ENCODE data around the gene OBSL1.

Gene OBSL1

DNA sequence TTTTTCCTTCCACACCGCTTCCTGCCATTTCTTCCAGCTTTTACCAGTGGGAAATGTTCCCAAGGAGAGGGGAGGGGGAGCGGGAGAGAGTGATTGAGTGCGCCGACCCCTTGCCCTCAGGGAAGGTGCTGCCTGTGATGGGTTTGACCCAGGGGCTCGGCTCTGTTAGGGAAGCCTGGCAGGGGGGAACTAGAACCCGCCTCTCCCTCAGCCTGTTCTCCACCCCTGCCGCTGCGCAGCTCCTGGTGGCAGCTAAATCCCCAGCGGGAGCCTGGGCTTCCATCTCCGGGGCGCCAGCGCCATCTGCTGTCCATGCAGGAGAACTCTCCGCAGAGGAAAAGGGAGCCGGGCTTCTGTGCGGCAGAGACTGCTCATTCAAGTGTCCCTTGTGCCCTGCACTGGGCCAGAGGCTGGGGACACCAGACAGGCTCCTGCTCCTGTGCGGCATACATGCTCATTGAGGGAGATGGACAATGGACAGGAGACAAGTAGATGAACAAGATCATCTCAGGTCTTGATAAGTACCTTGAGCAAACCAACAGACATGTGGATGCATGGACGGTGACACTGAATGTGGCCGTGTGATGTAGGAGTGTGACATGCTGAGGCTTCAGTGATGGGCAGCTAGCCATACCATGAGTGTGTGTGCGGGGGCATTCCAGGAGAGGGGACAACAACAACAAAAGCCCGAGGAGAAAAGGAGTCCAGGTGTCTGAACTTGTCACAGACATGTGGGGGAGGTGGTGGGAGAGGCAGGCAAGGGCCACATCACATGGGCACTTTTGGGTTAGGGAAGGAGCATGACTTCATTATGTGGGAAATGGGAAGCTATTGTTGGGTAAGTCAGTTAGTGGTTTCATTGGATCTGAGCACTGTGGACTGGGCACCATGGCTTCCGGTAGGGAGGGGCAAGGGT lies 41.0 kb downstream of the OBSL1 start:
- DNase-seq, result peak; percentile 96

DNA sequence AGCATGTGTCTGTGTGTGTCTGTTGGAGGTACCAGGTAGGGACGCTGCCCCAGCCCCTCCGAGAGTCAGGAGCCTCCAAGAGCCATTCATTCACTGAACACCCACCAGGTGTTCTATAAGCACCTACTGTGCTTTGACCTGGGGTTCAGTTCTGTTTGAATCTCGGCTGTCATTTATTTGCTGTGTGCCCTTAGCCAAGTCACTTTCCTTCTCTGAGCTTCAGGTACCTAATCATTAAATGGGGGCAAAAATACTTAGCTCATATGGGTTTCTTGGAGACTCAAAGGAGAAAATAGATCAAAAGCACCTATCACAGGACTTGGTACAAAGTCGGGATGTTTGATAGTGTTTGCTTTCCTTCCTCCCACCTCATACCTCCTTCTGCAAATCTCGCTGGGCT lies 43.9 kb downstream of the OBSL1 start:
- DNase-seq, result no peak

DNA sequence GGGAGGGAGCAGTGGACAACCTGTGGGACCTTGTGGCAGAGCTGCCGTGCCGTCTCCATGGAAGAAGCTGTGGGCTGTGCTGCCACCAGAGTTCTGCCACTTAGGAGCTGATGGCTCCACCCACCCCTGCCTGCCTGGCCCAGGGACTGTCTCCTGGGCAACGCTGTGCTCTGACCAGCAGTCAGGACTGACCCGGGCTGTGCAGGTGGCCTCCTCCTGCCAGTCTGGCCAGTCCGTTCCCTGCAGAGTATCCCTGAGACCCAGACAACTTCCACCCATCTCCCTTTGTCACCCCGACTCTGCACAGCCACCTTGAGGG lies 44.3 kb downstream of the OBSL1 start:
- DNase-seq, result no peak

DNA sequence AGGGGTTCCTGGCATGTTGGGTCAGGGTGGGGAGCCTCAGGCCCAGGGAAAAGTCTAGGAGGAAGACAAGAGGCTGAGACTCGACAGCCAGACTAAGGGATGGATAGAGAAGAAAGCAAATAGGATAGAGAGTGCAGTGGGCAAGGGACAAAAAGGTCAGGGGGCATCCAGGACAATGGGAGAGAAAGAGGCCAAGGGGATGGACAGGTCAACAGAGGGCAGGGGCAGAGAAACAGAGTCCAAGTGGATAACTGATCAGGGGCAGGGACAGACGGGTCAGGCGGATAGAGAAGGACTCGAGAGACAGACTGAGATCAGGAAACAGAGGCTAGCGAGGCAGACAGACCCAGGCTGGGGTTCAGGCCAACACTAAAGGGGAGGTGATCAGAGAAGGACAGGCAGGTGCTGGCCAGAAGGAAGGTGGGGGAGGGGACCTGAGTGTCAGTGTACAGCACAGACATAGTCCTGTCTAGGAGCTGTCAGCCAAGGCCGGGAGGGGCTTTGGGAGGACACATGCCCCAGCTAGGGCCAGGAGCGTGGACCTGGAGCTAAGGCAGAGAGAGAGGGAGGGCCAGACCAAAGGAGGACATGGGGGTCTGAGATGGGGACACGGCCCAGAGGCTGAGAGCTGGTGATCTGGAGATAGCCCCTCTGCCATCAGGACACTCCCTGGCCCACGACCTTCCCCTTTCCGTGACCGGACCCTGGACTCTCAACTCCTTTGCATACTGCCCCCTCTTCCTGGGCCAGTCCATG lies 44.8 kb downstream of the OBSL1 start:
- DNase-seq, result peak; percentile 52

DNA sequence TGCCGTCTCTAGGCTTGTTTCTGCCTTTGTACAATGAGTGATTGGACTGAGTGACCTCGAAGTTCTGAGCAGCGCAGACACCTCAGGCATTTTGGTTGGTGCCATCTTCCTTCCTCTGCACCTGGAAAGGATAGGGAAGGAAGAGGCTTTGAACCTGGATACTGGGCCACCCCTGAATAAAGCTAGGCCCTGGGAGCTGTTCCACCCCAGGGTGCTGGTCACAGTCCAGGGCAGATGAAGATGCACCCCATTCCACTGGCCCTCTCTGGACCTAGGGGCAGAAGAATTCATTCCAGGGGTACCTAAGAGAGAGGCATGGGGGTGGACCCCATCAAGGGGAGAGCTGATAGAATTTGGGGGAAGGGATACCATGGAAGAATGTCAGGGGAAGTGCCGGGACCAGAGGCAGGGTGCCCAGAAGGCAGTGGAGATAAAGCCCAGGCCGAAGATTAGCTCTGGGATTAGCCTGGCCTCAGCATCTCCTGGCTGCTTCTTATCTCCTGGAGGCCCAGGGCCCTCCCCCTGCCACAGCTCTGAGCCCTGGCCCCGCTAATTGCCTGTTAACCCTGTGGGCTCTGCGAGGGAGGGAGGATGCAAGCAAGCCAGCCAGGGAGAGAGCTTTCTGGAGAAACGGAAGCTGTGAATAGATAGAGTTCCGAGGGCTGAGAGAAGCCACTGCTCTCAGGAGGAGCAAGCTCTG lies 45.7 kb downstream of the OBSL1 start:
- peak; percentile 99 for DNase-seq

DNA sequence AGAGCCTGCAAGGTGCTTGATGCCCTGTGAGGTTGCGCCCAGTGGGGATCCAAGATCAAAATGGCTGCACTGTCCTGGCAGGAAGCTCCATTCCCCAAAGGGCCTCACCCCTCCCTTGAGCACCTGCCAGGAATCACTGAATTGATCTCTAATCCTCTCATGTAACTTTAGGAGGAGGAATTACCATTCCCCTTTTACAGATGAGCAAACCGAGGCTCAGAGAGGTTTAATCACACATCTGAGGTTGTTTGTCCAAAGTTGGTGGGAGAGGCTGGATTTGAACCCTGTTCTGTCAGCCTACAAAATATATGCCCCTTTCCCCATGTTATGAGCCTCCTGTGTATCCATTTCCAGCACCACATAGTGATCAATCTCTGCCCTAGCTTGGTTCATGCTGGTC lies 46.5 kb downstream of the OBSL1 start:
- no peak for DNase-seq

DNA sequence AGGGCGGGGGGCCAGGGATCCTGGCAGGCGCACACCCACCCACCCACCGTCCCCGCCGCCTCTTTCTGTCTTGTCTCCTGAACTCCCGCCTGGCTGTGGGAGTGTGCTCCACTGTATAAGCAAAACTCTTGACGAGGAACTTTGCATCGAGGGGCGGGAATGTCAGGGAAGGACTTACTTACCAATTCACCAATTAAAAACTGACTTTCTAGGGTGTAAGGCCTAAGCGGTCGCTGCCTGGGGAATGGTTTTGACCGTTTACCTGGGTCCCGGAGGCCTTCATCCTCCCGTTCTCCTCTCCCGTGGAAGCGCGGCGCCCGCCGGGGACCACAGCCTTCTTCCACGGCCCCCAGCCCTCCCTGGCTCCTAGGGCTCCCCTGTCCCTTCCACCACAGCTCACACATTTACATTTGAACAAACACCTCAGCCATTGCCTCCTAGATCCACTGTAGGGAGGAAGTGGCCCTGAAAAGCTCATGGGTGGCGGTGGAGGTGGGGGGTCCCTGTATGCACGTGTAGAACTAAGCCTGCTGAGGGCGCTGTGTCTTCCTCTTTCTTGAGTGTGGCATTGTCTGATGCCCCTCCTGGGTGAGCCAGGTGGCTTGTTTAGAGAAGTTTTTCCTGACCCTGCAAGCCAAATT lies 48.2 kb downstream of the OBSL1 start:
- DNase-seq, result peak; percentile 51

DNA sequence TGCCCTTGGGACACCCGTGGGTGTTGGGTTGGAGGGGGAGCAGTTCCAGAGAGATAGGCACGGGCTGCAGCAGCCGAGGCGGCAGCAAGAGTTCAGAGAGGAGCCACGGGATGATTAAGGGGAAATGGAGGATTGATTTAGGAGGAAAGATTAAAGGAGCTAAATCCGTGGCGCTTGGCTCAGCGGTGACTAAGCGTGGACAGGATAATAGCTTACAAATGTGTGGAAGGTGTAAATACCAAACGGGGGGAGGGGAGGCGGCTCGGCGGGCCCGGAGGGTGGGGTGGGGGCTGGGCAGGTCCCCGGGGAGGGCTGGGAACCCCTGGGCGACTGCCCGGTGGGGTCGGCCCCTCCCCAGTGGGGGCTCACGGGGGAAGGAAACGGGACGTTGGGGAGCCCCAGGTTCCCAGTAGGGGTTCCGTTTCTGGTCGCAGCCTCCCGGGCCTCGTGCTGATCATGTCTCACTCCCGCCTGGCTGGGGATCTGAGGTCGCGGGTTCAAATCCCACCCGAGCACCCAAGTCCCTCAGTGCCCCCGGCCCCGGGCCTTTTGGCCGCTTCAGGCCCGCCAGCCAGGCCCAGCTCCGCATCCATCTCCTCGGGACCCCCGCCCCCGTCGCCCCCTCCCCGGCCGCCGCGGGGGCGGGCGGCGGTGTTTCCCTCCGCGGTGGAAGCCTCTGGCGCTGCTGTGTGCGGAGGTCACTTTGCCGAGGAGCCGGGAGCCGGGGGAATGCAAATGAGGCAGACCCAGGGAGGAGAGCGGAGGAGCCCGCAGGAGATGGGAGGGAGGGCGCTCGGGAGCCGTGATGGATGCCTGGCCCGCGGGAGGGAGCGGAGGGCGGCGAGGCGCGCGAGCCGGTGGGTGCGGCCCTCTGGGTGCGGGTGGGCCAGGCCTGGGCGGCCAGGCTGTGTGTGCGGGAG lies 49.0 kb downstream of the OBSL1 start:
- peak; percentile 96 for DNase-seq

DNA sequence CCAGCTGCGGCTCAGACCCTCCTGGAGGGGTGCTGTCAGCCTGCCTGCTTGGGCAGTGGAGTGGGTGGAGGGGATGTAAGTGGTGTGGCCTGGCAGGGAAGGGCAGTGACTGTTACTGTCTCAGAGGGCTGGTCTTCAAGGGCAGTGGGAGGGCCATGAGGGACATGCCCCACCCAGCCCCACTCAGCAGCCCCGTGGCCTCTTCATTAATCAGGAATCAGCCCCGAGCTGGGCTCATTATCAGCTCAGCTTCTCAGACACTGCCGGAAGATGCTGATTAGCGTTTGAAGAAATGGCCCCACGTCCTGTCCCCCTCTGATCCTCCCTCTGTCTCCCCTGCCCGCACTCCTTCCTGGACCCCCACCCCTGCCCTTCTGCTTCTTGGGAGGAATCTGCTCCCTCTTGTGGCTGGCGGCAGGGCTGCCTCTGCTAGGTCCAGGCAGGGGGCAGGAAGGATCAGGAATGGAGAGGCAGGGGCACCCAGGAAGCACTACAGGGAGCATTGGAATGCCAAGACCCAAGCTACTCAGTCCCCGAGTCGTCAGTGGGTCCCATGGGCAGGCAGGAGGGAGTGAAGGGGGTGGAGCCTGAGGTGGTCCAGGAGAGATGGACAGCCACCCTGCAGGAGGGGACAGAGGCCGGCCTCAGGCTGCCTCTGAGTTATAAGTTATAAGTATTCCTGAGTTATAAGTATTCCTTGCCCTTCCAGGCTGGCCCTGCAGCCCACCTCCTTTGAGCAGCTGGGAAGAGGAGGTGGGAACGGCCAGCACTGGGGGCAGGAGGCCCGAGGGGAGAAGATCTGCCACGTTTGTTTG lies 50.1 kb downstream of the OBSL1 start:
- DNase-seq, result peak; percentile 99

DNA sequence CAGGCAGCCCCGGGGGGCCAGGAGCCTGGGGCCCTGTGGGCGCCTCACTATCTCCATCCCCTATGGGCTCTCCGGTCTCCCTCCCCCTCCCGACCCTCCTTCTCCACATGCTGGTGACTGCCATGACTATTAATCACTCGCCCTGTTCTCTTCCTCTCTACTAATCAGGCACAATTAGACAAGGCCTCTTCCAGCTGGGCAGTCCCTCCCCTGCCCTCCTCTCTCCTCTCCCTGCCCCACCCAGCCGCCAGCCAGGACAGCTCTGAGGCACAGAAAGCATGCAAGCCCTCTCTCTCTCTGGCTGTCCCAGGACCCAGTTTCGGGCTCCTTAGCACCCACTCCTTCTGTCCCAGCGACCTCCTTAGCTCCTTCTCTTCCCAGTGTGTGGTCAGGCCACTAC lies 51.3 kb downstream of the OBSL1 start:
- DNase-seq, result peak; percentile 92

DNA sequence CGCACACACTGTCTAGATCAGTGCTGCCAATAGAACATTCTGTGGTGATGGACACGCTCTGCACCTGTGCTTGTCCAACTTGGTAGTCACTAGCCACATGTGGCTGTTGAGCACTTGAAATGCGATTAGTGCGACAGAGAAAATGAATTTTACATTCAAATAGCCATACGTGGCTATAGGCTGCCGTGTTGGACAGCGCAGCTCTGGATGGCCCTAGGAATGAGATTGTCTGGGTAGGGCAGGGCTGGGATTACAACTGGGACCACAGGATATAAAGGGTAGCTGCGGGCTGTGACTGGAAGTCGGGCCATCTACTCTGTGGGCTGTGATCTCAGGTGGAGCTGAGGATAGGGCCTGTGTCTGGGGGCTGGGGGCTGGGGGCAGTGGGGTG lies 51.8 kb downstream of the OBSL1 start:
- peak; percentile 59 for DNase-seq

DNA sequence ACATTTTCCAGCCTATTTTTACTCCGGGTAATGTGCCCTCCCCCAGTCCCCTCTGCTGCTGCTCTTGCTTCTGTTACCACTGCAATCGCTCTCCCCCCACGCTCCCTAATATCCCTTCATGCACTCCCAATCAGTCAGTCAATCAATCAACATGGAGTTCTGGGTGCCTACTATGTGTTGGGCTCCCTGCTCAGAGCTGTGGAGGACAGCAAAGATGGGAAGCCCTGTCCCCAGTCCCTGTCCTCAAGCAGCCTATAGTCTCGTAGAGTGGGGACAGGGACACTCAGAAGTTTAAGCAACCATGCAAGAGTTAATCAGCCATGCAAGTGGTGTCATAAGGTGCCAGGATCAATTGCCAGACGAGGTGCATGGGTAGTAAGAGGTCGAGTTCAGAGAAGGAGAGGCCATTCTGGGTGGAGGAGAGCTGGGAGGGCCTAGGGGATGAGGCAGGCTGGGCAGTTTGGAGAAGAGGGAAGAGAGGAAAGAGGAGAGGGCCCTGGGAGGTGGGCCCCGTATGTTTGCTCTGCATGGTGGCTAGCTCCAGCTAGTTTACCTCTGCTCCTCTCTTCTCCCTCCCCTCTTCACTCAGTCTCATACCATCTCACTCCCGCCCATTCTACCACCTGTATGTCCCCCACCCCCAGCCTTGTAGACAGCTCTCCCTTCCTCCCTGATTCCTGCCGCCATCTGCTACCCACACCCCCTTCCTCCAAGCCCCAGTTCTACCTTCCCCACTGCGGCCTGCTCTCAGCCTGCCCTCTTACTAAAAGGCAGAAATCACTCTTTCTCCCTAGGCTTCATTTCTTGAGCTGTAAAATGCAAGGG lies 53.2 kb downstream of the OBSL1 start:
- DNase-seq, result peak; percentile 93

DNA sequence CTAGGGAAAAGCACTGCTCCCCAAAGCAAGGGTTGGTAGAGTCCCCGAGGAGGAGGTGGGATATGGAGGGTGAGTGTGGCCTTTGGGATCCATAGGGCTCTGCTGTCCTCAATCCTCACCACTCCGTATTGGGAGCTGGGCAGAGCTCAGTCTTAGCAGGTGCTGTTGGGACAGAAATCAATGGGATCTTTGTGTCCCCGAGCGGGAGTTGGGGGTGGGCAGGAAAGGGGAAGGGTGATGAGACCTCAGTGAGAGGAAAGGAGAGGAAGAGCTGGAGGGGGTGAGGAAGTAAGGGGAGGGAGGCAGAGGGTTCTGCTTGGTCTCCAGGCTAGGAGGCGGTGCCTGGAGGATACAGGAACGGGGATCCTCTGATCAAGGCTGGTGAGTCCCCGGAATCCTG lies 54.5 kb downstream of the OBSL1 start:
- DNase-seq, result no peak

DNA sequence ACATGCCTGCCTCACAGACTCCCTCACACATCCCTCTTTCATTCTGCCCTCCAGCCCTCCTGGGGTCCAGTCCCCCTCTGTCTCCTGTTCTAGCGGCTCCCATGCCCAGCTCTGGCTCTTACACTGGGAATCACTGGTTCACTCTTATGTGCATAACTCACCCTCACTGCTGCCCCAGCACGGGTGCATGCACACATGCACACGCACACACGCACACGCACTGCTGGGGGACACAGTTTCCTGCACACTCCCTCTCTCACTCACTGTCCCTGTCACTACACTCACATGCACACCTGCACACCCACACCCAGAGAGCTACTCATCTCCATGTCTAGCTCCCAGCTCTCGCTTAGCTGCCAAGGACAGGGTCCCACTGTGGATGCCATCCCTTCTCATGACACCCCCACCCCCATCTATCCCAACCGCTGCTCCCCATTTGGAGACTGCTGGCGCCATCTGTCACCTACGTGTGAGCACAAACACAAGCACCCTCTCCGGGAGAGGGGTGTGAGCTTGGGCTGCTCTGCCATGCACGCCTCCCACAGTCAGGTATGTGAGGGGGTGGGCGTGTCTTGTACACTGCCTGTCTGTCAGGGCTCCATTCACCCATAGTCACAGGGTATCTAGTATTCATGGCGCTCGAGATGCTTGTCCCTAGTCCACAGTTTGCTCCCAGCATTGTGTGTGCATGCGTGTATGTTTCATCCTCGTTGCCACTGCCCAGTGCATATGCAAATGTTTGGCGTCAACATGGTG lies 55.3 kb downstream of the OBSL1 start:
- DNase-seq, result peak; percentile 39

DNA sequence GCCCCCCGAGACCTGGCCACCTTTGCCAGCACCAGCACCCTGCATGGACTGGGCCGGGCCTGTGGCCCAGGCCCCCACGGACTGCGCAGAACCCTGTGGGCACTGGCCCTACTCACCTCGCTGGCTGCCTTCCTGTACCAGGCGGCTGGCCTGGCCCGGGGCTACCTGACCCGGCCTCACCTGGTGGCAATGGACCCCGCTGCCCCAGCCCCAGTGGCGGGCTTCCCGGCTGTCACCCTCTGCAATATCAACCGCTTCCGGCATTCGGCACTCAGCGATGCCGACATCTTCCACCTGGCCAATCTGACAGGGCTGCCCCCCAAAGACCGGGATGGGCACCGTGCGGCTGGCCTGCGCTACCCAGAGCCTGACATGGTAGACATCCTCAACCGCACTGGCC lies 56.5 kb downstream of the OBSL1 start:
- no peak for DNase-seq

DNA sequence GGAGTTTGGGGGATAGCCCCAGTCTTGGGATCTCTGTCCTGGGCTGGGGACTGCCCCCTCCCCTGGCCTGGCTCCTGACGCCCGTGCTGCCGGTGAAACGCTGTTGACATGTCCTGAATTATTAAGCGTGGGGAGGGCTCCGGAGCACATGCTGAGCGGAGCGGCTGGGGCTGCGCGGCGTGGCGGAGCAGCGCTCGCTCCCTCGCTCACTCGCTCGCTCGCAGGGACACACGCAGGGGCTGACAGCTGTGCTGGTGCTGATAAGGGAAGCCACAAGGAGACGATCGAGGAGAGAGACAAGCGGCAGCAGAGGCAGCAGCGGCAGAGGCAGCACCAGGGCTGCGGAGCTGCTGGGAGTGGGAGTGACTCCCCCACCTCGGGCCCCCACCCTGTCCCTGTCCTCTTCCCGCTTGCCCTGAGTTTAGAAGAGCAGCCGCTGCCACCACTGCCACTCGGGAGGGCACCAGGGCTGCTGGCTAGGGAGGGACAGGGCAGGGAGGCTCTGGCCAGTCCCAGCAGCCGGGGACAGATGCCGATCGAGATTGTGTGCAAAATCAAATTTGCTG lies 57.1 kb downstream of the OBSL1 start, which contains the start of gene ASIC4:
TSS of gene ASIC4 (plus strand) at position 287 of the 566 bp plus-strand sequence. CDS start at position 530, 243 bp downstream.
- DNase-seq, result peak; percentile 86

DNA sequence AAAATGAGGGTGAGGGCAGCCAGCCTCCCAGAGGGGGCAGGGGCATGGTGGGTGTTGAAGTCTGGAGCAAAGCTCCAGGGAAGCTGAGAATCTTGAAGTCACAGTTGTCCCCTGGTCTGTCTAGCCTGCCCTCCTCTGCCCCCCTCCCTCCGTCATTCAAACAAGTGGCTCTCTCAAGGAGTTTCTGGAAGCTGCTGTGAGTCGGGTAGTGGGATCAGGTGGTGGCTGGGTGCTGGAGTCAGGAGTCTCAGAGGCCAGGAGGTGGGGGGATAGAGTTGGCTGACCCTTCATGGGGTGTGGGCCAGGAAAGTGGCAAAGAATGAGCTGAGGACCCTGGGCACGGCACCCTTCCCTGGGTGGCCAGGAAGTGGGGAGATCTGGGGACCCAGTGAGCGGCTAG lies 57.6 kb downstream of the OBSL1 start:
- DNase-seq, result peak; percentile 55

DNA sequence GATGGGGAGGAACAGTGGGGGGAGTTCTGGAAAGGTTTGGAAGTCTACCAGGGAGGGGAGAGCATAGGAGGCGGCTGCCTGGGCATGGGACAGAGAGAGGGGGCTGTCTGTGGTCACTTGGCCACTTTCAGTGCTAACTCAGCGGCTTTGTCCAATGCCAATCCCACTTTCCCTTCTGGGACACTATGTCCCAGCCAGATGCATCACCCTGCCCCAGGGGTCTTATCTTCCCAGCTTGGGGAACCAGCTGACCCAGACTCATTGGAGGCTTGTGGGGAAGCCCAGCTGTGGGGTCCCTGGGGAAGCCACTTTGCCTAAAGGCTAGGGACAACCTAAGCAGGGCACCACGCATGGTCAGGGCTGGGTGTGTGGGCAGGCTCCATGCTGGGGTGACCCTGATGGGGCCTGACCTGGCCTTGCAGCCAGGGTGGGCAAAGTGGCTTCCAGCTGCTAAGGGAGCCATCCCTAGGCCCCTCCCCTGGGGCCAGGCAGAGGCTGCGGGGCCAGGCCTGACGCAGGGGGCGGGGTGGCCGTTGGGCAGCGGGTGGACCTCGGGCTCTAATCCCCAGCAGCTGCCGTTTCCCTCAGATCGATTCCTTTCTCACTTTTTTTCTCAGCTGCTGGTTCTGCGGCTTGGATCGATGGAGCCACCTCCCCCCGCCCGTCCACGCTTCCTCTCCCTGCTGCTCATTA lies 58.7 kb downstream of the OBSL1 start:
- peak; percentile 85 for DNase-seq
